Ectodermal cell (in vitro differentiated cells): ENCODE data around the gene DUSP2.

ENCODE experiments used
- H3K27ac ChIP-seq: 2 replicates; pipeline ENCODE4 v1.7.0; 2013; ENCODE audit warnings: mild to moderate bottlenecking, low read depth, low read length; ENCODE audit not compliant: insufficient read depth, poor library complexity, severe bottlenecking
- H3K27me3 ChIP-seq: 2 replicates; pipeline ENCODE4 v1.7.0; 2013; ENCODE audit warnings: mild to moderate bottlenecking, low read length; ENCODE audit not compliant: insufficient read depth, control insufficient read depth, poor library complexity, severe bottlenecking
- H3K36me3 ChIP-seq: one replicate; pipeline ENCODE4 v1.7.0; 2013; ENCODE audit warnings: low read length; ENCODE audit not compliant: control insufficient read depth, insufficient read depth
- H3K4me1 ChIP-seq: one replicate; pipeline ENCODE4 v1.7.0; 2013; ENCODE audit warnings: low read length; ENCODE audit not compliant: control insufficient read depth, insufficient read depth
- H3K4me3 ChIP-seq: 2 replicates; pipeline ENCODE4 v1.7.0; 2013; ENCODE audit warnings: low read depth, low read length, control low read depth; ENCODE audit not compliant: insufficient read depth
- H3K9me3 ChIP-seq: 2 replicates; pipeline ENCODE4 v1.7.0; 2013; ENCODE audit warnings: mild to moderate bottlenecking, low read length, moderate library complexity; ENCODE audit not compliant: control insufficient read depth
- WGBS, 2 experiments: methylation state at CpG; one replicate each; pipeline ENCODE4 v1.1.7; 2013; ENCODE audit warnings: missing lambda C conversion rate in 2 of 2; 5-methylcytosine and 5-hydroxymethylcytosine counted together

DUSP2 gene

DNA sequence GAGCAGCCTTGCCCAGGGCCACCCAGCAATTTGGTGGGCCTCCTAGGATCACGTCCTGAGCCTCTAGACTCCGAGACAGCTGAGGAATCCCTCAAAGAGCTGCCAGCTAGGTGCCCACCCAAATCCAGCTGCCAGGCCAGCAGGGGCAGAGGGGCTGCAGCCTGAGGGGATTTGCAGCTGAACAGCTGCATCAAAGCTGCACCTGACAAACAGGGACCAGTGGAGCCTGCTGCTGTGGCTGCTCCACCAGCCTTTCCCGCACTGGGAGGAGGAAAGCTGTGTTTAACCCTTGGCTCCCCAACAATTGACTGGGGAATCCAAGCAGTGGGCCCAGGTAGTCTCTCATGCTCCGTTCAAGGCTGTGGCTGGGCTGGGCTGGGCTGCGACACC is 37.1 kb downstream of the DUSP2 start:
- no peaks in the 10 kb centered on the region for H3K27me3 ChIP-seq
- WGBS, 2 experiments: 47 to 49% methylated on average over 5 of the region's 5 CpGs
- H3K4me1 ChIP-seq: peaks cover 26% of the 10 kb centered on the region
- no peak overlapping the region for H3K4me3 ChIP-seq
- no peaks in the 10 kb centered on the region for H3K9me3 ChIP-seq
- peak overlapping the region; percentile 16 for H3K27ac ChIP-seq
- no peaks in the 10 kb centered on the region for H3K36me3 ChIP-seq

DNA sequence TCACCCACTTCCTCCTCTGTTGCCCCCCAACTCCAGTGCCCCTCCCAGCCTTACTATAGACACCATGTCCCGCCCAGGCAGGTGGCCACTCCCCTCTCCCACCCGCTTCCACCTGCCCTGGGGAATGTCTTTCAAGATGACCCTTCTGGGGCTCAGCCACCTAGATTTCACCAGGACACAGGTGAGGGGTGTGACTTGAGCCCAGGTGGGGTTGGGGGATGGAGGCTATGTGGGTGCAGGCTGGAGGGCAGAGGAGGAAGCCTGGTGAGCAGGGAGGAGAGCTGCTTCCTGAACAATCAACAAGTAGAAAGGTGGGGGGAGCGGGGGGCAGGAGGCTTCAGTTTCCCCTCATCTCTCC is 37.6 kb downstream of the DUSP2 start:
- H3K4me3 ChIP-seq: no peak overlapping the region
- H3K4me1 ChIP-seq: peaks cover 26% of the 10 kb centered on the region
- no peaks in the 10 kb centered on the region for H3K36me3 ChIP-seq
- H3K27me3 ChIP-seq: no peaks in the 10 kb centered on the region
- WGBS, 2 experiments: 84 to 87% methylated on average over 3 of the region's 3 CpGs
- H3K9me3 ChIP-seq: no peaks in the 10 kb centered on the region
- H3K27ac ChIP-seq: no peak overlapping the region

DNA sequence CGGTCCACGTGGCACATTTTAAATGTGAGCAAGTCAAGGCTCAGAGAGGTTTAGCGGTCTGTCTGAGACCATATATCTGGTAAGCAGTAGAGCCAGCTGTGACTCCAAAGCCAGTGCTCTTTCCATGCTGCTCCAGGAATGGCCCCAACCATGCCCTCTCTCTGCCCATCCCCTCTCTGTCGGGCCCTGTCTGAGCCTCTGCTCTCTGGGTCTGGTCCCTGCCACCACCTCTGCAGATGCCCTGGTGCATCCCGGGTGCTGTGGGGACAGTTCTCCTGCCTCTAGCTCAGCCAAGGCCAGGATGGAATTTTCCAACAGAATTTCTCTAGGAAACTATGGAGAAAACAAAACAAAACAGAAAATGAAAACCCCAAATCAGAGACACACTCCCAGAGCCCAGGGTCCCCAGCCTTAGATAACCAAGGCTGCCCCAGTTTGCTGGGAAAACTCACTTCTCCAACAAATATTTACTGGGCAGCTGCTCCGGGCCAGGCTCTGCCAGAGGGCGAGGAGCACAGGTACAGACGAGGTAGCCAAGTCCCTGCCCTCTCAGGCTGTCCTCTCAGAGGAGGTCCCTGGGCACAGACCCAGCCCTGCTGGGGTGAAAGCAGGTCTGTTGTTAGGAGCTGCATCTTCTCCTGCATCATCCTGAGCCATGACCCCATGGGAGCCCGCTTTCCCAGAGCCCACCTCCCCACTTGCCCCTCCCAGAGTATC is 38.1 kb downstream of the DUSP2 start:
- WGBS, 2 experiments: 89 to 93% methylated on average over 9 of the region's 9 CpGs
- Histone ChIP-seq H3K4me3 (no peak overlapping the region), H3K27me3 (no peaks in the 10 kb centered on the region)

DNA sequence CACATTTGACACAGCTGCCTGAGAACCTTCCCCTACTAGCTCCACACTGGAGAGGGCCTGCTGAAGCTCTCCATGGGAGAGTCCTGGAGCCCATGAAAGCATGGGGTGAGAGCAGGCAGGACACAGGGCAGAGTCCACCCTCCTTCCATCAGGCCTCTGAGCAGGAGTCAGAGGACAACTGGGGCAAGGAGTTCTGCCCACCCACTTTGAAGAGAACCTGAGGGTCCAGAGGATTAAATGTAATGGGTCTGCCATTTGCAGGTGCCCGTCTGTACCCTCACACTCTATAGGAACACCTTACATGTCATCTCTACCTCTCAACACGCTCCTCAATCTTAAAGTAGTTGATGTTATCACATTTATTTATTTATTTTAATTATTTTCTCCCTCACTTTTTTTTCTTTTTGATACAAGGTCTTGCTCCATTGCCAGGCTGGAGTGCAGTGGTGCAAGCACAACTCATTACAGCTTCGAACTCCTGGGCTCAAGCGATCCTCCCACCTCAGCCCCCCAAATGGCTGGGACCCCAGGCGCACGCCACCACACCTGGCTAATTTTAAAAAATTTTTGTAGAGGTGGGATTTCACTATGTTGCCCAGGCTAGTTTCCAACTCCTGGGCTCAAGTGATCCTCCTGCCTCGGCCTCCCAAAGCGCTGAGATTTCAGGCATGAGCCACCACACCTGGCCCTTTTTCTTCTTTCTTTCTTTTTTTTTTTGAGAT is 39.1 kb downstream of the DUSP2 start:
- Histone ChIP-seq H3K27ac (no peak overlapping the region), H3K4me3 (no peak overlapping the region), H3K4me1 (peaks cover 26% of the 10 kb centered on the region), H3K36me3 (no peaks in the 10 kb centered on the region), H3K27me3 (no peaks in the 10 kb centered on the region), H3K9me3 (no peaks in the 10 kb centered on the region)
- 94 to 95% methylated on average over 7 to 8 of the region's 8 CpGs for whole genome bisulfite sequencing, 2 experiments

More for the DNA sequence above, 38.1 kb downstream of the DUSP2 start:
- H3K9me3 ChIP-seq: no peaks in the 10 kb centered on the region
- no peak overlapping the region for H3K27ac ChIP-seq
- no peaks in the 10 kb centered on the region for H3K36me3 ChIP-seq
- H3K4me1 ChIP-seq: peaks cover 26% of the 10 kb centered on the region

DNA sequence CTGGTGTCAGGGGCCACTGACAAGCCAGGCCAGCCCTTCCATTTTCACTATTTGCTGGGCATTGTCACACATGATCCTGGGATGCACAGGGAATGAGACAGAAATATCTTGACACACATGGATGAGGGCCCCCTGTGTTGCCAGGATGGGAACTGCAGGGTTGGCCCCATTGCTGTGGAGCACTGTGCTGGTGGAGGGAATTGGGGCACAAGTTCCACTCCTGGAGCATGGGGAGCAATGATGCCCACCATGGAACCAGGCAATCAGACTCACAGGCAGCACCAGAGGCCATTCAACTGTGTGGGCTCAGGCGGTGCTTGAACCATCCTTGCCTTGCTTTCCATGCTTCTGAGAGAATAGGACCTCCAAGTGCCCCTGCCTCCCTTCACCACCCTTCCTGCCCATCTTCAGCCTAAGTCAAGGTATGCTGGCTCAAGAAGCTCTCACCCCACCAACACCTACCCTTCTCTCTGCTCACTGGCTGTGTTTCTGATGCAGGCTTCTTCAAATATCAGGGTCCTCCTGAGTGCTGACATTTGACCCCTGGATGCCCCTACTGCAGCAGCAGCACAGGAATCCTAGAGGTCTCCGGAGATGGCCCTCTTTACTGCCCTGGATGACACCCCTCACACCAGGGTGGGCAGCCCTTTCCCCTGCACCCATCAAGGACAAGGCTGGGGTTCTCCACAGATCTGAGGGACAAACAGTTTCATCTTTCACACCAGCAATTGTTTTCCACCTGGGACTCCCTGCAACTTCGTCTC is 39.9 kb downstream of the DUSP2 start:
- H3K4me3 ChIP-seq: no peak overlapping the region
- no peaks in the 10 kb centered on the region for H3K27me3 ChIP-seq
- H3K27ac ChIP-seq: no peak overlapping the region
- no peaks in the 10 kb centered on the region for H3K9me3 ChIP-seq
- WGBS, 2 experiments: 86 to 90% methylated on average over 3 of the region's 3 CpGs
- peaks cover 26% of the 10 kb centered on the region for H3K4me1 ChIP-seq
- H3K36me3 ChIP-seq: no peaks in the 10 kb centered on the region

DNA sequence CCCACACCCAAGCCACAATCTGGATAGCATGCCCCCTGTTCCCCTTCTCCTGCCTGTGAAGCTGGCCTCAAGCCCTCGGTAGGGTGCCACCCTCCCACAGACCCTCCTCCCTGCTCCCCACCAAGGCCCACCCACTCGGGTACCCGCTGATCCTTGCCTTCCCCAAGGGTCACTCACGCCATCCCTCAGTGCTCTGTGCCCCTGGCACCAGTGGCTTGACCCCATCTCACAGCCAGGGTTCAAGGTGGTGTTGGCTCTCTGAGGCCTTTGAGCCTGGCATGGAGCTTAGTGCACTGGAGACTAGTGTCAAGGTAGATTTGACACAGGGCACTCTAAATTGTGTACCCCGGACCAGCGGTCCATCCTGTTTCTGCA is 40.8 kb downstream of the DUSP2 start:
- no peak overlapping the region for H3K4me3 ChIP-seq
- H3K27me3 ChIP-seq: no peaks in the 10 kb centered on the region
- H3K9me3 ChIP-seq: no peaks in the 10 kb centered on the region
- peaks cover 24% of the 10 kb centered on the region for H3K4me1 ChIP-seq
- no peak overlapping the region for H3K27ac ChIP-seq
- WGBS, 2 experiments: 90 to 94% methylated on average over 6 of the region's 6 CpGs
- no peaks in the 10 kb centered on the region for H3K36me3 ChIP-seq

DNA sequence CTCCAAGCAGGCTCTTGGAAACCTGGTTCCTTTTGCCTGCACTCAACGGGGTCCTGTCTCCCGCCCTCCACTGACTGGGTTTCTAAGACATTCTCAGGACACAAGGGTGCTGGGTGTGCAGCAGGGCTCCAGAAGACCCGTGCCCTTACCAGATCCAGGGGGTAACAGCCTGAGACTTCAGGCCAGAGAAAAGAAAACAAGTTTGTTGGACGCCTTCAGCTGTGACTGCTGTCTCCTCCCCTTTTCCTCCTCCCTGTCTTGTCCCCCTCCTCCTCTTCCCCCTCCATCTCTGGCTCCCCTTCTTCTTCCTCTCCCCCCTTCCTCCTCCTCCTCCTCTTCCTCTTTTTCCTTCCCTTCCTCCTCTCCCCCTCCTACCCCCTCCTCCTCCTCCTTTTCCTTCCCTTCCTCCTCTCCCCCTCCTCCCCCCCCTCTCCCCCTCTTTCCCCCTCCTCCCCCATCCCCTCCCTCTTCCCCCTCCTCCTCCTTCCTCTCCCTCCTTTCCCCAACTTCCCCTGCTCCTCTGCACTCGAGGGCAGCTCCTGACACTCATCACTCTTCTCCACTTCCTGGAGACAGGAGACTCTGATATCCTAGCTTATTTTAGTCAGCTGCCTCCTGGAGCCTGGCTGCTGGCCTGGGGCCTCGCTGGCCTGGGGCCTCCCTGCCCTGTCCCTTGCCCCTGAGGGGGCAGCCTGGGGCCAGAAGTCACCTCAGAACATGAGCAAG is 41.3 kb downstream of the DUSP2 start:
- Histone ChIP-seq H3K27ac (no peak overlapping the region), H3K9me3 (no peaks in the 10 kb centered on the region), H3K4me3 (no peak overlapping the region), H3K36me3 (no peaks in the 10 kb centered on the region), H3K4me1 (peaks cover 18% of the 10 kb centered on the region), H3K27me3 (no peaks in the 10 kb centered on the region)
- WGBS, 2 experiments: 54 to 59% methylated on average over 6 of the region's 6 CpGs

DNA sequence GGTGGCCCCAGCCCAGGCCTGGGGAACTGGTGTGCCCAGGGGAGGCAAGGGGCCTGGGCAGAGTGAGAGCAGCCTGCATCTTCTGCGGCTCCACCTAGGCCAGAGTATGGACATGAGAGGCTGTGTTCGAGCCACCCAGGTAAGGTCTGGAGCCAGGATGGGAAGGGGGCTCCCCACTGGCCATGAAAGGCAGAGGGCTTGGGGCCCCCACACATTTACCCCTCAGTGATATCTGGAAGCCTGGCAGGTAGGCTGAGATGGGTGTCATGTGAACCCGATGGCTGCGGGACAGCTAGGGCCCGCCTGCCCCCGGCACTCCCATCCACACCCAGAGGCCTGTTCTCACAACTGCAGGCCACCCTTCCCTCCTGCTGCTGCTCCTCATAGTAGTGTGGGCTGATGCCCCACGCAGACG is 42.0 kb downstream of the DUSP2 start:
- H3K4me3 ChIP-seq: no peak overlapping the region

DNA sequence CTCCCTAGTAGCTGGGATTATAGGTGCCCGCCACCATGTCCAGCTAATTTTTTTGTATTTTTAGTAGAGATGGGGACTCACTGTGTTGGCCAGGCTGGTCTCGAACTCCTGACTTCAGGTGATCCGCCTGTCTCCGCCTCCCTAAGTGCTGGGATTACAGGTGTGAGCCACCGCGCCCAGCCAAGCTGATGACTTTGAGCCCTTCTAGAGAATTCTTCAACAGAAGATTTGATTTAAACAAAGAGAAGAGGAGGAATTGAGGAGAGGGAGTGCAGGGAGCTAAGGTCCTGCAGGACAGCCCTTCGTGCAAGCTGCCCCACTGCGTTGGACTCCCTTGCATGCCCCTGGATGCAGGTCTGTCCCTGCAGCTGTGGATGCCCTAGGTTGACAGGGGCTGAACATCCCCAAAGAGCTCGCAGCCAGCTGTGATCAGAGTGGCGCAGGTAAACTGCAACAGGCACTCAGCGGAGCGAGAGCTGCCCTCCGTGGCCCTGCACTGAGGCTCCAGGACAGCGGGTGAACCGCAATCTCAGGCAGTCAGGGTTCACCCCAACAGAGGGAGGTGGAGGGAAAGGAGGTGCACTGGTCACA is 42.5 kb downstream of the DUSP2 start:
- peaks cover 6% of the 10 kb centered on the region for H3K4me1 ChIP-seq
- no peak overlapping the region for H3K27ac ChIP-seq
- no peaks in the 10 kb centered on the region for H3K9me3 ChIP-seq
- H3K4me3 ChIP-seq: no peak overlapping the region
- no peaks in the 10 kb centered on the region for H3K27me3 ChIP-seq
- WGBS, 2 experiments: 92 to 95% methylated on average over 15 of the region's 15 CpGs
- H3K36me3 ChIP-seq: no peaks in the 10 kb centered on the region

More for the DNA sequence above, 42.0 kb downstream of the DUSP2 start:
- H3K4me1 ChIP-seq: peaks cover 11% of the 10 kb centered on the region
- no peaks in the 10 kb centered on the region for H3K36me3 ChIP-seq
- no peaks in the 10 kb centered on the region for H3K27me3 ChIP-seq
- 88 to 89% methylated on average over 8 of the region's 8 CpGs for whole genome bisulfite sequencing, 2 experiments
- no peak overlapping the region for H3K27ac ChIP-seq
- H3K9me3 ChIP-seq: no peaks in the 10 kb centered on the region
